NB4 (cell line): ENCODE data around the gene ADPGK.

ENCODE experiments used
- DNase-seq: peaks from one replicate; pipeline ENCODE4 v3.0.0; 2010; ENCODE audit warnings: low read depth
- H3K4me3 ChIP-seq: one replicate; pipeline ENCODE4 v1.5.1; 2011; ENCODE audit warnings: mild to moderate bottlenecking, low read depth, low read length, moderate library complexity
- CTCF ChIP-seq: IDR thresholded peaks from one replicate; pipeline ENCODE4 v1.5.1; 2012; ENCODE audit warnings: low read depth, low read length
- MAX ChIP-seq: IDR thresholded peaks from 2 replicates; pipeline ENCODE4 v1.6.1; 2011; ENCODE audit warnings: low read depth, low read length
- MYC ChIP-seq: IDR thresholded peaks from 2 replicates; pipeline ENCODE4 v1.6.1; 2011; ENCODE audit warnings: low read depth, low read length
- POLR2A ChIP-seq: IDR thresholded peaks from 2 replicates; pipeline ENCODE4 v1.6.1; 2011; ENCODE audit warnings: mild to moderate bottlenecking; ENCODE audit not compliant: insufficient read length; ENCODE audit errors: extremely low read depth

Gene ADPGK

DNA sequence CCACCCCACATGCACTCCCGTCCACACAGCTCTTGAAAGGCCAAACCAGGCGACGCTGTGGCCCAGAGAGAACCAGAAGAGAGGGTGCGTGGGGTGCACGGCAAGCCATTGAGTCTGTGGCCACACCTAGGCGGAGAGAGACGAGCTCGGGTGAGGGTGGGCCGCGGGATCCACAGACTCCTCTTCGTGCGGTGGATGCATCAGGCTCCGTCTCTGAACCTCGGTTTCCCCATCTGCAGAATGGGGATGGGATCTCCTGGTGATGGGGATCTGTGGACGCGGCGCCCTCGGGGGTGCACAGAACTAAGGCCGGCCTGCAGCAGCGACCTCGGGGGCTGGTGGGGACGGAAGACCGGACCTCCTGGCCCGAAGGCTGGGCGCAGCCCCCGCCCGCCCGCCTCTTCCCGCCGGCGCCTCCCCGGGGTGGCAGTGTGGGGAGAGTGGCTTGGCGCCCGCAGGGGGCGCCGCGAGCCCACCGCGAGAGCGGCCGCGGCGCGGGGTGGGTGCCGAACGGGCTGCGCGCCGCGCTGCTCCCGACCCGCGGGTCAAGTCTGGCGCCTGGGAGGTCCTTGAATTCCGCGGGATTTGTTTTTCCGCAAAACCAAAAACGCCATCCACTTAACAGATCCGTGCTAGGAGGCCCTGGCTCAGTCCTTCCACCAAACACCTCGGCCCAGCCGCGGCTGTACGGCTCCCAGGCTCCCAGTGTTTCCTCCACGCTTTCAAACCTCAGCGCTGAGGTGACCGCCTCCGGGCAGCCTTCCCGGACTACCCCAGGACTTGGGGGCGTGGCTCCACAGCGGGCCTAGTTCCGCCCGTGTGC lies 13.2 kb upstream of the ADPGK start:
- DNase-seq = peak; percentile 62
- TF ChIP-seq MYC (peak; percentile 28; the same call in 1 of the 2 replicates), CTCF (peak; percentile 10), MAX (no peak)
- H3K4me3 ChIP-seq = peak overlapping the region; percentile 36

DNA sequence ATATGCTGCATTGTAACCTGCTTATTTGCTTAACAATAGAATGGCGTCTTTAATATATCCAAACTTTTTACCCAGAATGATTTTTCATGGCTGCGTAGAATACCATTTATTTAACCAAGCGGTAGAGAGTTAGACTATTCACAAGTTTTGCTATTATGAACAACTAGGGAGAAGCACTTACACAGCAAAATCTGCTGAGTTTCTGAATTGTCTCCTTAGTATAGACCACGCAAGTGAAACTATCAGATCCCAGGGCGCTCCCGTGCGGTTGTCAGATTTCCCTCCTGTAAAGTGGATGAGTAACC lies 12.6 kb upstream of the ADPGK start:
- no peak overlapping the region for H3K4me3 ChIP-seq
- TF ChIP-seq MYC (no peak), MAX (no peak), POLR2A (no peak), CTCF (no peak)
- DNase-seq = peak; percentile 52

DNA sequence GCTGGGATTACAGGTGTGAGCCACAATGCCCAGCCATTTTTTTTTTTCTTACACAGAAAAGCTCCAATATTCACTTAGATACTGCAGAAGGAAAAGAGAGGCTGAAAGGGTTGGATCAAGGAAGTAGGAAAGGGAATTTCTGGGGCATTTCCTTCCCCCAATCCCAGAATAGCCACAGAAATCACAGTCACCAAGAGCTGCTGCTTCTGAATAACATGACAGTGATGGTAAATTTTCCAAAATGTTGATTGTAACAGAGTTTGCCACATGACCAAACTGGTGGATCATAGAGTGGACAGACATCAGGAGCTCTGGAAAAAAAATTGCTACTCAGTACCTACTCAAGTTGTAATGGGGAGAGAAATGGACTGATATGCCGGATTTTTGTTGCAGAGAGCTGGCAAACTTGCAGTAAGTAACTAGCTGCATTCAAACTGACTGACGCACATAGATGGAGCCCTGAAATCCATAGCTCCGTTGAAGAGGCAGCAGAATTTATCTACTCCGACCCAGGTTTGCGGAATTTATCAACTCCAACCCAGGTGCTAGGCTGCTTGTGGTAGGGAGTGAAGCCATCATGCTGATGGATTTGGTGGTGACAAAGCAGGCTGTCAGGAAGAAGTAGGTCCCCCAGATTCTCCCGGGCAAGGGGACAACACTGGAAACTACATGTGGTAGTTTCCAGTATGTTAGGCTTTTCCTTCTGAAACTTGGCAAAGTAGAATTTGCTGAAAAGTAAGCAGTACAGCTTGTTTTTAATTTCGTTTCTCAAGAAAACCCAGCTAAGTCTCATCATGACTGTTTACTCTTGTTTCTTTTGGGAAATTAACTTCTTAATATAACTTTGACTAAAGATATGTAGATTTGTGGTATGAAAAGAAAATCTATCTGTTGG lies 10.5 kb upstream of the ADPGK start:
- no peak for TF ChIP-seq MYC
- no peak for TF ChIP-seq CTCF
- TF ChIP-seq MAX = no peak
- TF ChIP-seq POLR2A = no peak

DNA sequence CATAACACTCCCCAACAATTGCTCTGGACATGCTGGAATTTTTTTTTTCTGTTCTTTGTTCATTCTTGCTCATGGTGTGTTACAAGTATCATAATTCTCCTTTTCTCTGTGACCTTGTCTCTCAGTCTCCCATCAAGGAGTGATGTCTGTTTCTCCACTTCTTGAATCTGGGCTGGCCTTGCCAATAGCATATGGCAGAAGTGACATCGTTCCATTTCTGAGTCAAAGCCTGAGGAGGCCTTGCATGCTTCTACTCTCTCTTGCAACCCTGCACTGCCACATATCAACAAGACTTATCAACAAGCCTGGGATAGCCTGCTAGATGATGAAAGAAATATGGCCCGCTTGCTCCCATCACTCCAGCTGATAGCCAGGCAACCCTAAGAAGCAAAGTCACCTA lies 8.9 kb upstream of the ADPGK start:
- no peak overlapping the region for H3K4me3 ChIP-seq
- TF ChIP-seq POLR2A (no peak), MAX (no peak), CTCF (no peak), MYC (no peak)
- DNase-seq = no peak

More for the DNA sequence above, 10.5 kb upstream of the ADPGK start:
- no peak overlapping the region for H3K4me3 ChIP-seq
- DNase-seq = no peak

- no peak overlapping the region for H3K4me3 ChIP-seq
Observed at GRCh38 chr15:72790302-72790910, 6.8 kb upstream of the ADPGK start.

More at GRCh38 chr15:72790302-72790910, 6.8 kb upstream of the ADPGK start:
- TF ChIP-seq MYC (no peak), MAX (no peak), CTCF (no peak), POLR2A (no peak)
- DNase-seq = no peak
